ENCODE results near the gene TOMM40.
A peak's percentile ranks its signal among the peaks of the same experiment; 100 is the strongest.

Gene TOMM40

DNA sequence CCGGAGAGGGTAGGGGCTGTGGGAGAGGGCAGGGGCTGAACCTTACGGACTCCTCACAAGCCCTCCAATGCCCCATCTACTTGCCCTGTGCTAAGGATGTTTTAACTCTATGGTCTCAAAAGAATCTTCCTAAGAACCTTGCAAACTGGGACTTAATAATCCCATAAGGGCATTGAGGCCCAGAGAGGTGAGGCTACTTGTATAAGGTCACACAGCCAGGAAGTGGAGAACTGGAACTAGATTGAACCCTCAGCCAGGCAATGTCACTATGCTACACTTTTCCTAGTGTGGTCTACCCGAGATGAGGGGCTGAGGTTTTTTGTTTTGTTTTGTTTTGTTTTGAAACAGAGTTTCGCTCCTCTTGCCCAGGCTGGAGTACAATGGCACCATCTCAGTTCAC is 40.5 kb downstream of the TOMM40 start:
- DNase-seq, result no peak

DNA sequence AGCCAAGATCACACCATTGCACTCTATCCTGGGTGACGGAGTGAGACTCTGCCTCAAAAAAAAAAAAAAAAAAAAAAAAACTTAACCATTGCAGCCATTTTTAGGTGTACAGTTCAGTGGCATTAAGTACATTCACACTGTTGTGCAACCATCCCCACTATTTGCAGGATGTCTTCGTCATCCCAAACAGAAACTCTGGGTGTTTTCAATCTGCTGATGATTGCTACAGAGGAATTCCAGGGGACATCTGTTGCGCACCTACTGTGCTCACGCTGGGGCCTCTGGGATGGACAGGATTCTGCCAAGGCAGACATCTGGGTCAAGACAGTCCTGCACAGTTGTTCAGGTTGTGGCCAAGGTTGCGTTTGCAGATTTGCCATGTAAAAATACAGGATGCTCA is 48.6 kb downstream of the TOMM40 start:
- DNase-seq, result no peak

DNA sequence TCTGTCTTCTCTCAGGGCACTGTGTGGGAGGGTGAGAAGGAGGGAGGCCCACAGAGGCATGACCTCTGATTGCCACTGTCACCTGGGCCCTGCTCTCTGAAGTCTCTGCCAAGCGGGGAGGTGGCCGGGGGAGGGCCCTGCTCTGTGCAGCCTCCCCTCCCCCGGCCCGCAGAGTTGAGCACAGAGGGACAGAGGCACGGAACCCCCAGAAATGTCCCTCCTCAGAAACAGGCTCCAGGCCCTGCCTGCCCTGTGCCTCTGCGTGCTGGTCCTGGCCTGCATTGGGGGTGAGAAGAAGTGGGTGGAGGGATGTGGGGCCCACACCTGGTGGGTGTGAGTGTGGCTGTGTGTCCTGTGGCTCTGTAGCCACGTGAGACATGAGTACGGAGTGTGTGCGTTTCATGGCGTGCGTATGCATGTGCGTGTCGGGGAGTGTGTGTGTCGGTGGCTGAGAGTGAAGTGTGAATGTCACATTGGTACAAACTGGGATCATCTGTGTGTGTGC is 51.1 kb downstream of the TOMM40 start, which contains the start of gene APOC4:
Gene APOC4 (plus strand): TSS at position 171 of the 505 bp plus-strand sequence. CDS start 41 bp downstream, at position 212.
- DNase-seq, result no peak

DNA sequence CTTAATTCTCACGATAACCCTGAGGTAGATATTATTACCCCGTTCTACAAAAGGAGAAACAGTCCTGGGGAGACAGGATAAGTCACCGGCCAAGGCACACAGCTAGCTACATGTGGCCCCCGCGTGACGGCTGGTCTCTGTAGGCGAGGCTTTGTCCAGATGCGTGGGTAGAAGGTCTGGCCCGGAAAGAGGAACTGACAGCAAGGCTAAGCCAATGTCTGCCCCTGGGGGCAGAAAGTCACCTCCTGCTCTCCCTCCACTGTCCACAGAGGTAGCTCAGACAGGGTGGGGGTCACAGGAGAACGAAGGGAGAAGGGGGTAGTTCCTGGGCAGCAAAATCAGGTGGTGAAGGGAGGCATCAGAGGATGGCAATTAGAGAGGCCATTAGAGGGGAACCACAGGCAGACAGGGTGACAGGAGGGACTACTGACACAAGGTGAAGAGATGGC is 52.8 kb downstream of the TOMM40 start:
- DNase-seq, result no peak

DNA sequence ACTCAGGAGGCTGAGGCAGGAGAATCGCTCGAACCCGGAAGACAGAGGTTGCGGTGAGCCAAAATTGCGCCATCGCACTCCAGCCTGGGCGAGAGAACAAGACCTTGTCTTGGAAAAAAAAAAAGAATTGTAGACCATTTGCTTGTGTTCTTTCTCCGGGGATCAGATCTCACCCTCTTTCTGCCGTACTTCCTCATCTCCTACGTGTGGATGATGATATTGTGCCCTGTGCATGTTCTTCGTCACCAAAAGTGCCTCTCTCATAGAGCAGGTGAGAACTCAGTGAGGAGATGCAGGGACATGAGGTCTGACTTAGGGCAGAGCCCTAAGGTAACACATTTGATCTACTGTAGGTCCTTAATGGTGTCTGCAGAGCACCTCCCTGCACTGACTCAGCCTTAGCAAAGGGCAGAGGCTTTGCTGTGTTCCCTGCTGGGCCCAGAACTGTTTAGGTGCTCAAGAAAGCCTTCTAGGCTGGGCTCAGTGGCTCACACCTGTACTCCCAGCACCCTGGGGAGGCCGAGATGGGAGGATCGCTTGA is 56.1 kb downstream of the TOMM40 start:
- DNase-seq, result no peak

DNA sequence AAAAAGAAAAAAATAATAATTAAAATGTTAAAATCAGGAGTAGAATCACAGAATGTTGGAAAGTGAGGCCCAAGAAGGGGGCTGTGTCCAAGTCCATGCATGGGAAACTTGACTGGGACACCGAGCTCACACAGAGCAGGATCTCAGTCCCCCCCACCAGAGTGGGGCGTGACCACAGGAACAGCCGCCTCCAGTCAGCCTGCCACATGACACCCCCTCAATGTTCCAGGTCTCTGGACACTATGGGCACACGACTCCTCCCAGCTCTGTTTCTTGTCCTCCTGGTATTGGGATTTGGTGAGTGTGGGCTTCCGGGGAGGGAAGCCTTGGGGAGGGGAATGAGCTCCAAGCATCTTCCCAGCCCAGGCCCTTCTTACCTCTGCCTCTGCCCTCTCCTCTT is 57.2 kb downstream of the TOMM40 start:
- no peak for DNase-seq

DNA sequence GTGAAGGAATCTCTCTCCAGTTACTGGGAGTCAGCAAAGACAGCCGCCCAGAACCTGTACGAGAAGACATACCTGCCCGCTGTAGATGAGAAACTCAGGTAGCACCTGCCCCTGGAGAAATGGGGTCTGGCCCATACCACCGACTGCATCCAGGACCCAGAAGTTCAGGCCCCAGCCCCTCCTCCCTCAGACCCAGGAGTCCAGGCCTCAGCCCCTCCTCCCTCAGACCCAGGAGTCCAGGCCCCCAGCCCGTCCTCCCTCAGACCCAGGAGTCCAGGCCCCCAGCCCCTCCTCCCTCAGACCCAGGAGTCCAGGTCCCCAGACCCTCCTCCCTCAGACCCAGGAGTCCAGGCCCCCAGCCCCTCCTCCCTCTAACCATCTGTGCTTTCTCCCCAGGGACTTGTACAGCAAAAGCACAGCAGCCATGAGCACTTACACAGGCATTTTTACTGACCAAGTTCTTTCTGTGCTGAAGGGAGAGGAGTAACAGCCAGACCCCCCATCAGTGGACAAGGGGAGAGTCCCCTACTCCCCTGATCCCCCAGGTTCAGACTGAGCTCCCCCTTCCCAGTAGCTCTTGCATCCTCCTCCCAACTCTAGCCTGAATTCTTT is 57.8 kb downstream of the TOMM40 start:
- DNase-seq, result no peak

DNA sequence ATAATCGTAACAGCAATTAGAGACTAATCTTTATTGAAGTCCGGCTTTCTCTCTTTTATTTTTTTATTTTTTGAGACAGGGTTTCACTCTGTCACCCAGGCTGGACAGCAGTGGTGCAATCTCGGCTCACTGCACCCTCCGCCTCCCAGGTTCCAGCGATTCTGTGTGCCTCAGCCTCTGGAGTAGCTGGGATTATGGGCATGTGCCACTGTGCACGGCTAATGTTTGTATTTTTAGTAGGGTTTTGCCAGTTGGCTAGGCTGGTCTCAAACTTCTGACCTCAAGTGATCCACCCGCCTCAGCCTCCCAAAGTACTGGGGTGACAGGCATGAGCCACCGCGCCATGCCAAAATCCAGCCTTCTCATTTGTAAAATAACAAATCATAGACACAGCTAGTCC is 58.5 kb downstream of the TOMM40 start:
- no peak for DNase-seq

DNA sequence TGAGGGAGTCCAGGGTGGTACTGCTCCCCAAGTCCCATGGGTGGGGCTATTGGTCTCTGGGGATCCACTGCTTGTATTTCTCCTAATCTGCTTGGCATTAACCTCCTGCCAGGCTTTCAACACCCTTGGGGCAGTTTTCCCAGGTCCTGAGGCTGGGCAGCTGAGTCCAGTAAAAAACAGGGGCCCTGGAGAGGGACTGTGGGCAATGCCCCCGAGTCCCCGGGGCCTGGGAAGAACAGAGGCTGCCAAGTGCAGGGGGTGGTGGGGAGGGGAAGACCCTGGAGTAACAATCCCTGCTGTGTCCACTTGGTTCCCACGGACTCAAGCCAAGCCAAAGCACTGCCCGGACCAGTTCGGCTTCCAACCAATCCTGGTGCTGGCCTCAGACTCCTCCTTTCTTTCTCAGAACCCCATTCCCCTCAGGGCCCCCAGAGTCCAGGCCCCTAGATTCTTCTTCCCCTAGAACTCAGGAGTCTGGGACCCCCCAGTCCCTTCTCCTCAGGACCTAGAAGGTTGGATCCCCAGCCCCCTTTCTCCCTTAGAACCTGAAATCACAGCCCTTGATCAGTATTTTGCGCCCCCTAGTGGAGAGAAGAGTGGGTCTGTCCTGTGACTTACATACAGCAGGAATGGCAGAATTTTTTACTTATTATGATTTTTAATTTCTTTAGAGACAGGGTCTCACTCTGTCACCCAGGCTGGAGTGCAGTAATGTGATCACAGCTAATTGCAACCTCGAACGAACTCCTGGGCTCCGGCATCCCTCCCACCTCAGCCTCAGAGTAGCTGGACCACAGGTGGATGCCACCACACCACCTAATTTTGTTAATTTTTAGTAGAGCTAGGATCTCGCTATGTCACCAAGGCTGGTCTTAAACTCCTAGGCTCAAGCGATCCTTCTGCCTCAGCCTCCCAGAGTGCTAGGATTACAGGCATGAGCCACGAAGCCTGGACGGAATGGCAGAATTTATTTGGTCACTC is 60.4 kb downstream of the TOMM40 start:
- DNase-seq, result peak; percentile 41
